Thoracic aorta endothelial cell (primary cell): ENCODE measurements around the gene PIEZO2. TPM values are rescaled to one million over a fixed set of nuclear protein-coding genes. Genes with fewer than 3 reads are reported as not detected.

ENCODE experiments used
- small RNA-seq: library from RNA; depleted of rRNA; stranded (forward); fragments of <200 nt; gene quantifications from one replicate; pipeline ENCODE3, GENCODE V24; 2012
- total RNA-seq: library from RNA; depleted of rRNA; stranded (reverse); fragments of >200 nt; gene quantifications from 2 replicates; pipeline ENCODE4 v1.2.3, GENCODE V29; 2012

PIEZO2 gene
- 0.29 and 31.0 TPM in 2 replicates for total RNA-seq

DNA sequence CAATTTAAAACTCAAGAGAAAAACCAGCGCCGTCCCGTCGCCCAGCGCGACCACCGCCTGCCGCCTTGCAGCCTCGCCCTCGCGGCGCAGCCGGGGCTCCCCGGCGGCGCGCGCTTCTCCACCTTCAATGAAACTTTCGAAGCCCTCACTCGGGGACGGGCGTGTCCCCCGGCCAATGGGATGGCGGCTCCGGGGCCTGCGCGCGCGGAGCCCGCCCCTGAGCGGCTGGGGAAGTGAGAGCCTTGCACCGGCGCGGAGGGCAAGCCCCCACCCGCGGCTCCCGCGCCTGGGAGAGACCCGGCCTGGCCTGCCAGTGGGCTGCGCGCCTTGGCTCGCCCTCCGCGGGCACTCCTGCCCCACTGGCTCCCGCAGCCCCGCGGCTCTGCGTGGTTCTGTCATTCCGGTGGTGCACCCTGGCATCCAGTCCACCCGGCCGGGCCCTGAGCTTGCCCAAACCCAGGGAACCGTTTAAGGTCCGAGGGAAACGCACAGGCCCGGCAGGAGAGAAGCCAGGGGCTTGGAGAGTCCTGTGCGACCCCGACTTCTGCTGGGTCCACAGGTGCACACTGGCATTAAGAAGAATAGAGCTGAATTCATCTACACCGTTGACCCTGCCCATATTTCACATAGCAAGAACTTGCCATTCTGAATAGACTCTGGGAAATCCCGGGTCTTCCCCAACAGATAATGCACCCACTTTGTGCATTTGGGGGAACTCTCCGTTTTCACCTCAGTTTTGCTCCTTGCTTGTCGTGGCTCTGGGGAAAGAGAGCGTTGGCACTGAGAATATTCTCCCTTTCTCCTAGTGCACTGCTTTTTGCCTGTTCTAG lies at the start of gene PIEZO2:
Gene PIEZO2, minus strand, starts transcription at position 129 of the 830 bp plus-strand sequence. CDS start 981 bp downstream, outside the sequence.

Small RNA genes within 50 kb of the gene (small RNA-seq; reads per million reads assigned to genes)
- gene AP001180.3 (not detected), gene AP001180.5 (not detected), gene MIR6788 (not detected)
